HG02885 (cell line): ENCODE measurements around the gene MIPOL1.
"Not testable (repeated sequence)": the region's sequence is repeated elsewhere in the genome, so short reads cannot be mapped to it uniquely, and the experiment has no call there.

Experiments used
- ATAC-seq: cut with Tn5 transposase; IDR thresholded peaks from one replicate; pipeline ENCODE4 v1.9.1; 2021; ENCODE audit warnings: mild to moderate bottlenecking; ENCODE audit not compliant: unreplicated experiment, poor library complexity

The MIPOL1 gene, protein sequence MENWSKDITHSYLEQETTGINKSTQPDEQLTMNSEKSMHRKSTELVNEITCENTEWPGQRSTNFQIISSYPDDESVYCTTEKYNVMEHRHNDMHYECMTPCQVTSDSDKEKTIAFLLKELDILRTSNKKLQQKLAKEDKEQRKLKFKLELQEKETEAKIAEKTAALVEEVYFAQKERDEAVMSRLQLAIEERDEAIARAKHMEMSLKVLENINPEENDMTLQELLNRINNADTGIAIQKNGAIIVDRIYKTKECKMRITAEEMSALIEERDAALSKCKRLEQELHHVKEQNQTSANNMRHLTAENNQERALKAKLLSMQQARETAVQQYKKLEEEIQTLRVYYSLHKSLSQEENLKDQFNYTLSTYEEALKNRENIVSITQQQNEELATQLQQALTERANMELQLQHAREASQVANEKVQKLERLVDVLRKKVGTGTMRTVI

DNA sequence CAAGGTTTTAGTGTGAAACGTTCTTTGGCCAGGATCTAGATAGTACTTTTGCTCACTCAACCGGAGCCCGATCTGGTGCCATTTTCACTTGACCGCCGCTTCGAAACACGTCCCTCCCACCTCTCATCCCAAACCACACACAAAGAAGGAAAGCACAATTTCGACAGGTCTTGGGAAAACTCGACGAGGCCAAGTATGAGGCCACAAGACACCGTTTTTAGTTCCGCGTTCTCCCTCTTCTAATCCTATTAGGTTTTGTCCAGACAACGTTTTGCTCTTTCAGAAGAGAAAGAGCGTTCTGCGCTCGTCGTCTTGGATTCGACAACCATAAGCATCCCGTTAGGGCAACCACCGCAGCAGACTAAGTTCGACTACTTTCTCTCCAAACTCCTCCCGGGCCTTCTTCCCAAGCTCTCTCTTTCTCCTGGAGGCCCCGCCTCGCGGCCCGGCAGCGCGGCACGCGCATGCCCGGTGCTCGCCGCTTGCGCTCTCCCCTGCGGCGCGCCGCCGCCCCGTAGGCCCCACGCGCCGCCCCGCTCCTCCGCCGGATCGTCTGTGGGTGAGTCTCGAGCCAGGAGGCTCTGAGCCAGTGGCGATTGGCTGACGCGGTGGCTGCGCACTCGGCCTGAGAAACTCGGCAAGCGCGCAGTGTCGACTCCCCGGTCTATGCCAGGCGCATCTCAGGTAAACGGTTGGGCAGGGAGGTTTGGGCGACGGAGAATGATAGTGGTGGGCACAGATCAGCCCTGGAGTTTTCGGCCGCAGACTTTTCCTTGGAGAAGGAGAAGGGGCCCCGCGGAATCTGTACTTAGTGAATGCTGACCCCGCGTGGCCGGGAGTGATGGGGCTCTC is at the start of gene MIPOL1:
MIPOL1 (plus strand) TSS at position 517 of the 852 bp plus-strand sequence. CDS start 49,952 bp downstream, outside the sequence.
- ATAC-seq, result no peak

DNA sequence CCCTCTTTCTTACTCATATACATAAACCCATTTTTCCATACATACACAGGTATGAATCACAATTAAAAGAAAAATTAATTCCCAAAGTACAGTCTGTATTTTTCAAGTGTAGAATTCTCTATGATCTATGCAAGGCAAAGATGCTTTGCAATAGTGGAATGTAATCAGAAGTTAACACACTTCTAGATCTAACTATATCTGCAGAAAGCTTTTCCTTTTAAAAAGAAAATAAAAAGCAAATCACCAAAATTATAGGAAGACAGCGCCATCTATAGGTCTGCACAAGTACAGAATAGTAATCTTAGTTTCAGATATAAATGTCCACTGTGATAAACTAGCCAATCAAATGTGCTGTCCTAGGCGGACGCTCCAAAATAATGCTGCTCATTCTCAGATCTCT is 47.3 kb upstream of the MIPOL1 start:
- ATAC-seq, result no peak

DNA sequence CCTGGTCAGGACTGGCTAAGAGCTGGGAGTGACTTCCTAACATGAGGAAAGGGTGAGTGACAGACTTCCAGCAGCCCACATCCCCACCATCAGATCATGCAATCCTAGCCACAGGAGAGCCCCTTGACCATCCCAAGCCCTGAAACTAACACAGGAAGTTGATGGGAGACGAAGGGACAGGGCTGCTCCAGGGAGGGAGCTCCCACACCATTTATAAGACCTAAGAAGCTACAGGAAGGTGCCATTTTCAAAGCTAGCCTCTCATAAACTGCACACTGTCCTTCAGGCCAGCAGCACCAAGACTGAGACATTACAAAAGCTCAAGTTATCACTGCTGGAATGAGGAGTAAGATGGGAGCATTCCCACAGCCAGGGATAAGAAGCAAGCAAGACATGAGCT is 44.7 kb upstream of the MIPOL1 start:
- no peak for ATAC-seq

DNA sequence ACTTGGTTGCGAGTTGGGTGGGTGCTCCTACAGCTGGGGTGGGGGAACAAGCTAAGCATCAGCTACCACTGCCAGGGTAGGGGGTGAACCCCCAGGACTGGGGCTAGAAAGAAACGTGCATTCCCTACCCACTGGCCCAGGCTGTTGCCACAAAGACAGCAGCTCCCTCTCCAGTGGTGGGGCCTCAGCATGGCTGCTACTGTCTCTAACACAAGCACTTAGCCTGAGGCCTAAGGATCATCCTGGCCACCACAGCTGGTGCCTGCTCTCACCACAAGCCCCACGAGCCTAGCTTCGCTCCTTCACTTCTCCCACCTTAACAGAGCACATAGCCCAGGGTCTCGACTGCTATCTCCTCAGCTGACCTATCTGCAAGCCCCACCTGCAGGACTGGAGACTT is 44.3 kb upstream of the MIPOL1 start:
- ATAC-seq, result no peak

DNA sequence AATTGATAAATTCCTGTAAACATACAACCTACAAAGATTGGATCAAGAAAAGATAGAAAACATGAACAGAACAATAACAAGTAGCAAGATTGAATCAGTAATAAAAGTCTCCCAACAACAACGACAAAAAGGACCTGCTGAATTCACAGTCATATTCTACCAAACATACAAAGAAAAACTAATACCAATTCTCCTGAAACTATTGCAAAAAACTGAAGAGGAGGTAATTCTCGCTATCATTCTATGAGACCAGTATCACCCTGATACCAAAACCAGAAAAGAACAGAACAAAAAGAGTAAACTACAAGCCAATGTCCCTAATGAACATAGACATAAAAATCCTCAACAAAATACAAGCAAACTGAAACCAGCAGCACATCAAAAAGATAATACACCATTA is 39.8 kb upstream of the MIPOL1 start:
- no peak for ATAC-seq

DNA sequence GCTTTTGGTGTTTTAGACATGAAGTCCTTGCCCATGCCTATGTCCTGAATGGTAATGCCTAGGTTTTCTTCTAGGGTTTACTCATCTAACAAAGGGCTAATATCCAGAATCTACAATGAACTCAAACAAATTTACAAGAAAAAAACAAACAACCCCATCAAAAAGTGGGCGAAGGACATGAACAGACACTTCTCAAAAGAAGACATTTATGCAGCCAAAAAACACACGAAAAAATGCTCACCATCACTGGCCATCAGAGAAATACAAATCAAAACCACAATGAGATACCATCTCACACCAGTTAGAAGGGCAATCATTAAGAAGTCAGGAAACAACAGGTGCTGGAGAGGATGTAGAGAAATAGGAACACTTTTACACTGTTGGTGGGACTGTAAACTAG is 35.4 kb upstream of the MIPOL1 start:
- ATAC-seq, result not testable (repeated sequence)

DNA sequence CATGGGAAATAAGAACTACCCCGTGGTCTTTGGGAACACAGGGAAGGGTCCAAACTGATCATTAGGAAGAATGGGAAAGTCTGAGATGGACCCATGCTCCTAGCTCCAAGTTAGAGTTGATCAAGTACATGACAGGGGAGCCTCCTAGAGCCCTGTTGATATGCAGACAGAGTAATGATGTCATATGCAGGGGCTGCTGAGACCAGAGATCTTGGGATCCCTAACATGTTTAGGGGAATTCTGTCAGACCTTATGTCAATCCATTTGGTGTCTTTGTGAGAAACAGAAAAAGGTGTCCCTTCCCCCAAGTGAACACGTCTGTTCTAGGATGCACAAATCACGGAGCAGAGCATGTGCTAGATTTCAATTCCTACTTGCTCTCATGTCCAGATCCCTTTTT is 31.9 kb upstream of the MIPOL1 start:
- no peak for ATAC-seq

DNA sequence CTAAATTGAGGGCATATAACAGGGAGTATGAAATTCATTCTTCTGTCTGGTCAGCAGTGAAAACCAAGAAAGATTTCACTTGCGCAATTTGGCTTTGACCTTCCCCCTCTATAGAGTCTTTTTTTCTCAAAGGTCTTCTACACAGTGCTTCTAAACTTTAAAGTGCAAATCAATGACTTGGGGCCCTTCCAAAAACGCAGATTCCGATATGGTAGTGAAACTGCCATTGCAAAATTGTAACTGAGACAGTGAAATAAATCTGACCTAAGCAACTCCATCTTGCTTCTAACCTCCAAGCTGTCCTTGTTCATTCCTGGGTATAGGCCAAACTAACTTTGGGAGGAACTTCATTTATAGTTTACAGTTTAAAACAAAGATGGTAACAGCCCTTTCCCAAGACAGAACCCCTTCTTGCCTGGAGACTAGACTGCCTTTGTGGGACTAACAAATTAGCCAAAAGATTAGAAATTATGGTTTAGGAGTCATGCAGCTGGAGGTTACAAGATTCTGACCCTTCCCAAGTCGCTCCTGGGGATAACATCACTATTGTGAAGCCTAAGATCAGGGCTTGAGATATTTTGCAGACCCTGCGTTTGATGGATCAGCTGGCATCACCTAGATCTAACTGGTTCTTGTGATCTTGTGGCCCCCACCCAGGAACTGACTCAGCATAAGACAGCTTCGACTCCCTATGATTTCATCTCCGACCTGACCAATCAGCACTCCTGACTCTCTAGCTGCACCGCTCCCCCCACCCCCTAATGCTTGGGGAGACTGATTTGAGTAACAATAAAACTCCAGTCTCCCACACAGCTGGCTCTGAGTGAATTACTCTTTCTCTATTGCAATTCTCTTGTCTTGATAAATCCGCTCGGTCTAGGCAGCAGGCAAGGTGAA is 30.3 kb upstream of the MIPOL1 start:
- ATAC-seq, result no peak

DNA sequence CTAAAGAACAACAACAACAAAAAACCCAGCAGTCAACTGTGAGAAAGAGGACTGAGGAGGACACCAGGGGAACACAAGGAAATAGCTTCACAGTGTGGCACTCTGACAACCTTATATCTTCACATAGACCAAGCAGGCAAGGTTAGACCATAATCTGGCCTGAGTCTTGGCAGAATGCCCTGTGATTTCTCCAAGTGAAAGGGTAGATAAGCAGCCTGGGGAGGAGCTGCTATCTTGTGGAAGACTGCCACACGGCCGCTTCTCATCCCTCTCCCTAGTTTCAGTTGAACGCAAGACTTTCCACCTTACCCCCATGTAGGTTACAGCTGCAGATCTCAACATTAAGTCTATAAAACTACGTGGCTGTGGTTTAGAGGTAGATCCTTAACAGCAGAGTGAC is 29.0 kb upstream of the MIPOL1 start:
- ATAC-seq, result no peak

DNA sequence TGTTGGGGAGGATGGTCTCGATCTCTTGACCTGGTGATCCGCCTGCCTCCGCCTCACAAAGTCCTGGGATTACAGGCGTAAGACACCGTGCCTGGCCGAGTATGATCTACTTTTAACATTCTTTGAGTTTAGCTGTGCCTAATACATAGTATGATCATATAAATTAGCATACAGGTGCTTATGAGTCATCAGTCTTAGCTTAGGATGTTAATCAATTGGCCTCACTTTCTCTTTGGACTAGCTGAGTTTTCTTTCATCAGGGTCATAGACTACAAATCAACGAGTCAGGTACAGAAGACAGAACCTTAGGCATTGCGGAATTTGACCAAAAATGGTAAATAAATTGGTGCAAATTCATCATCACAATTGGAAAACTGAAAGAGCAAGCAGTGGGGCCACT is 27.5 kb upstream of the MIPOL1 start:
- no peak for ATAC-seq

DNA sequence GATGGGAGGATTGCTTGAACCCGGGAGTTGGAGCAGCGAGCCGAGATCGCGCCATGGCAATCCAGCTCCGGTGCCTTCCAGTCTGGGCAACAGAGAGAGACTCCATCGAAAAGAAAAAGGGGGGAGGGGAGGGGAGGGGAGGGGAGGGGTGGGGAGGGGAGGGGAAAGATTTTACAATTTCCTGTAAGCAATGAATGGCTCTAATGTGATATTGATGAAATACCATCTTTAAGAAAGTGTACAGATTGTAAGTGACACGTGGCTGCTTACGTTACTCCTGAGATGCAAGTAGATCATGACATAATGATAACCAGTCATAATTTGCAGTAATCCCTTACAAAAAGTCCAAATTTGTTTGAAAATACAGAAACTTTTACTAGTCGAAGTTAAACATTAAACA is 26.7 kb upstream of the MIPOL1 start:
- ATAC-seq, result no peak

DNA sequence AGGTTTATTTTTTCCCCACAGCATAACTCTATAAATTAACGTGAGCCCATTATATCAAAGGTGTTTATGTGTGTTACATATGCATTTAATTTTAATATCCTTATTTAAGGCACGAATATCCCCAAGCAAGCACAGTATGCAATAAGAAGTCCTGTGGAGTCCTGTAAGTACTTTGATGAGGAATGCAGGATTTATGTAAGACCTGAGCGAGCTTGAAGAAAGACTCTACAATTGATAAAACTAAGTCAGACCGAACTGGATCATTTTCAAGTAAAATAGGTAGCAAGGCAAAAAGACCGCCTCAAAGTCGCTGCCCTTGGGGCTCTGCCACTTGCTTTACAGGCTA is 26.1 kb upstream of the MIPOL1 start:
- no peak for ATAC-seq

DNA sequence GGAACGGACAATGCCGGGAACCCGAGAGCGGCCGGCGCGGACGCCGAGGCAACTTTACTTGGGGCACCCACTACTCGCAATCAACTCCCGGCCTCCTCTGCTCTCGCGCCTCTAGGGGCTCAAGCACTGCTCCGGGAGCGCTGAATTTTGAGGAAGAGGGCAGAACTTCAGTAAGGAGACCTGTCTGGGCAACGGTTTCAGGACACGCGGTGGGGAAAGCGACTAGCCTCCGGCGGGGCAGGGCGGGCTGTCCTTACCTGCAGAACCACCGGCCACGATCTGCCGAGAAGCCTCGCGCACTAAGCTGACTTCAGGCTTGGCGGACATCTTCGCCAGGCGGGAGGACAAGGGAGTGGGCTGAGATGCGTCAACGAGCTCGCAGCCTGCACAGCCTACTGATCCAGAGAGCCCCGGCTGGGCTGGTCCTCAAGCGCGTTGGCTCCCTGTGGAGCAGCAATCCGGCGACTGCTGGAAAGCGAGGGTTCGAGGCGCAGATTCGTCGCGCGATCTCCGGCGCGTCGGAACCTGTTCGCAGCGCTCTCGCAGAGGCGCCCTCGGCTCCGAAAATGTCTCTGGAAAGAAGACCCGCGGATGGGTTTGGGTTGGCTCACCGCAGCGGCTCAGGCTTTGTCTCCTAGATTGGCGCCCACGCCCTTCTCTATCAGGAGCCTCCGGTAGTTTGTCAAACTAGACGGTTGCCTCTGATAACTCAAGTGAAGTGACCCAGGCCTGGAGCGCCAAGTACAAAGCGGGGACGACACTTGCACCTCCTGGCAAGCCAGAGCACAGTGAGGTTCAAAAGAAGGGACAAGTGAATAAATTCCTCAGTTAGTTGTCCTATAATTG is 25.5 kb upstream of the MIPOL1 start, which contains the start of gene SLC25A21:
SLC25A21 (minus strand) TSS at position 583 of the 846 bp plus-strand sequence.
- no peak for ATAC-seq

DNA sequence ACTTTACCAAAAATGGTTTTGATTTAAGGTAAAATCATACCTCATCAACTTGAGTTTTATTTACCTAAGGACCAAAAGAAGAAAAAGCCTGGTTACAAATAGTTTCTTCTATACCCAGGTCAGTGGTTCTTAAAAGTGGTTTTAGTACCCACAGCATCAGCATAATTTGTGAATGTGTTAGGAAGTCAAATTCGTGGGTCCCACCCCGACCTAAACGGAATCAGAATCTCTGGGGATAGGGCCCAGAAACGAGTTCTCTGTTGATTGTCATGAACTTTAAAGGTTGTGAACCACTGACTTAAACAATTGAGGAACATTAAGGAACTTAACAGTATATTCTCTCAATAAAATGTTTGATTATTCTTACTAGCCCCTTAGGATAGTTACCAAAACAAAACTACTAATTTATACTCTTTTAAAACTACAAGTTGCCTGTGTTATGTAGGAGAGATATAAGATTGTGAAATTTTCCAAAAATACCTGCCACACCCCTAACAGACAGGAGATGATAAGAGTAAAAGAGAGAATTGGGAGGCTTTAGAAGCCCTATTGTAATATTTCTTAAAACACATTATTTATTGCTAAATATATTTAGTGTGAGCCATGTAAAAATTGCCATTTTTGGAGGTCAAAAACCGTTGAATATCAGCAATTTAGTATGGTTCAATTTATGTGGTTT is 24.7 kb upstream of the MIPOL1 start:
- ATAC-seq, result no peak

DNA sequence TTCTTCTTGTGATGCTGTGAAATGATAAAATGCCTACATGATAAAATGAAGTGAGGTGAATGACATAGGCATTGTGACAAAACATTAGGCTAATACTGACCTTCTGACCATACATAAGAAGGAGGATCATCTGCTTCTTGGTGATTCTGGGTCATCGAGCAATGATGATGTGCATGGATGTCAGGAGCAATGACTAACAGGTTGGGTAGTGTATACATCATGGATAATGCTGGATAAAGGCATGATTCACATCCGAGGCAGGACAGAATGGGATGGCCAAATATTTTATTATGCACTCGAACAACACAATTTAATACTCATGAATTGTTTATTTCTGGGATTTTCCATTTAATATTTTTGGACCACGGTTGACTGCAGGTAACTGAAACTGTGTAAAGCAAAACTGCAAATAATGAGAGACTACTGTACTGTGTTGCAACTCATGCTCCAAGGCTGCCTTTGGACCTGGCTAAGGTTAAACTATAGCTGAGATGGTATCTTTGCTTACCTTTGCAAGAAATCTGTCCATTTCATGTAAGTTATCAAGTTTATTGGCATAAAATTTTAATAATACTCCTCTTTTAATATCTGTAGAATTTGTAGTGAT is 17.7 kb upstream of the MIPOL1 start:
- ATAC-seq, result no peak

DNA sequence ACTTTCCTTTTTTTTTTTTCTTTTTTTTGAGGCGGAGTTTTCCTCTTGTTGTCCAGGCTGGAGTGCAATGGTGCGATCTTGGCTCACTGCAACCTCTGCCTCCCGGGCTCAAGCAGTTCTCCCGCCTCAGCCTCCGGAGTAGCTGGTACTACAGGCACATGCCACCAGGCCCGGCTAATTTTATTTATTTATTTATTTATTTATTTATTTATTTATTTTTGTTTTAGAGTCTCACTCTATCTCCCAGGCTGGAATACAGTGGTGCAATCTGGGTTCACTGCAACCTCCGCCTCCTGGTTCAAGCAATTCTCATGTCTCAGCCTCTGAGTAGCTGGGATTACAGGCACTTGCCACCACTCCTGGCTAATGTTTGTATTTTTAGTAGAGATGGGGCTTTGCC is 16.9 kb upstream of the MIPOL1 start:
- not testable (repeated sequence) for ATAC-seq

DNA sequence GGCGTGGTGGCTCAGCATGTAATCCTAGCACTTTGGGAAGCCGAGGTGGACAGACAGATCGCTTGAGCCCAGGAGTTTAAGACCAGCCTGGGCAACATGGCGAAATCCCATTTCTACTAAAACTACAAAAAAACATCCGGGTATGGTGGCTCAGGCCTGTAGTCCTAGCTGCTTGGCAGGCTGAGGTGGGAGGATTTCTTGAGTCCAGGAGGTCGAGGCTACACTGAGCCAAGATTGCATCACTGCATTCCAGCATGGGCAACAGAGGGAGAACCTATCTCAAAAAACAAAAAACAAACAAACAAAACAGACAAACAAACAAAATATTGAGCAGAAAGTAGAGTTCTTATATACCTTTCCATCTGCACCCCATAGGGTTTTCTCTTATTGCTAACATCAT is 16.3 kb upstream of the MIPOL1 start:
- no peak for ATAC-seq

DNA sequence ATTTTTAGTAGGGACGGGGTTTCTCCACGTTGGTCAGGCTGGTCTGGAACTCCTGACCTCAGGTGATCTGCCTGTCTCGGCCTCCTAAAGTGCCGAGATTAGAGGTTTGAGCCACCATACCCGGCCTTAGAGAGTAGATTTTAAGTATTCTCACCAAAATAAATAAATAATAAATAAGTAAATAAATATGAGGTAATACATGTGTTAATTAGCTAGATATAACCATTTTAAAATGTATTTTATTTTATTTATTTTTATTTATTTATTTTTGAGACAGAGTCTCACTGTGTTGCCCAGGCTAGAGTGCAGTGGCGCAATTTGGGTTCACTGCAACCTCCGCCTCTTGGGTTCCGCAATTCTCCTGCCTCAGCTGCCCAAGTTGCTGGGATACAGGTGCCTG is 13.2 kb upstream of the MIPOL1 start:
- ATAC-seq, result not testable (repeated sequence)

DNA sequence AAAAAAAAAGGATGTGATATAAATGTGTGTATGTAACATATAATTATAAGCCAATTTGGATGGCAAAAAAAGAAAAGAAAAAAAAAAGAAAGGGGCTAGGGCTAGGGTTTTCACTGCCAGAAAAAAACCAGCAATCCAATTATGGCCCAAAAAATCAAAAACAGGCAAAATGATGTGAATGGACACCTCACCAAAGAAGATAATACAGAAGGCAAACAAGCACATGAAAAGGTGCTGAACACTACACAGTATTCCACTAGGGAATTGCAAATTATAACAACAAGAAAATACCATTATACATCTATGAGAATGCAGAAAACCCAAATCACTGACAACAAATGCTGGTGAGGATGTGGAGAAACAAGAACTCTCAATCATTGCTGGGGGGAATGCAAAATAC is 12.1 kb upstream of the MIPOL1 start:
- no peak for ATAC-seq
